C4-2B (cell line): ENCODE measurements around the gene SYVN1.

Experiments used
- CTCF ChIP-seq: fragments of 450-650 bp; conservative IDR thresholded peaks from 2 replicates; pipeline ENCODE4 v1.5.1; 2017; ENCODE audit warnings: mild to moderate bottlenecking
- ZFX ChIP-seq: fragments of 450-650 bp; IDR thresholded peaks from 2 replicates; pipeline ENCODE4 v1.6.1; 2017

GRCh38 chr11:65090628-65091027 is 43.7 kb downstream of the SYVN1 start:
- no peak for TF ChIP-seq CTCF
- TF ChIP-seq ZFX, result no peak
